ENCODE results near the gene RAB3B.
"Not testable (repeated sequence)": the region's sequence is repeated elsewhere in the genome, so short reads cannot be mapped to it uniquely, and the experiment has no call there.

RAB3B gene

GRCh38 chr1:52032124-52032784 lies 41.8 kb upstream of the RAB3B start:
- DNase-seq (ENCODE audit: low read depth, low spot score) = no peak
- in situ Hi-C loops (cut with HindIII; ENCODE audit: low sequenced_read_pairs) = no loop called here
- no peak for TF ChIP-seq CTCF (IDR thresholded peaks at IDR 0.05; ENCODE audit: low read depth, low read length)
- peak overlapping the region; percentile 92 for H3K4me3 ChIP-seq (ENCODE audit: low read depth, low read length)

- DNase-seq (ENCODE audit: low read depth, low spot score); in situ Hi-C loops (cut with HindIII; ENCODE audit: low sequenced_read_pairs); H3K4me3 ChIP-seq (ENCODE audit: low read depth, low read length): not testable (repeated sequence)
Observed at GRCh38 chr1:52028839-52029238, 38.3 kb upstream of the RAB3B start.

- in situ Hi-C loops (cut with HindIII; ENCODE audit: low sequenced_read_pairs) = no loop called here
- DNase-seq (ENCODE audit: low read depth, low spot score) = no peak
- no peak overlapping the region for H3K4me3 ChIP-seq (ENCODE audit: low read depth, low read length)
- no peak for TF ChIP-seq CTCF (IDR thresholded peaks at IDR 0.05; ENCODE audit: low read depth, low read length)
Observed at GRCh38 chr1:52028328-52028727, 37.8 kb upstream of the RAB3B start.

GRCh38 chr1:52026278-52026677 lies 35.8 kb upstream of the RAB3B start:
- no peak for TF ChIP-seq CTCF (IDR thresholded peaks at IDR 0.05; ENCODE audit: low read depth, low read length)
- H3K4me3 ChIP-seq (ENCODE audit: low read depth, low read length) = no peak overlapping the region
- in situ Hi-C loops (cut with HindIII; ENCODE audit: low sequenced_read_pairs) = no loop called here
- DNase-seq (ENCODE audit: low read depth, low spot score) = no peak

GRCh38 chr1:52022133-52022532 lies 31.6 kb upstream of the RAB3B start:
- in situ Hi-C loops (cut with HindIII; ENCODE audit: low sequenced_read_pairs) = no loop called here
- DNase-seq (ENCODE audit: low read depth, low spot score) = no peak
- TF ChIP-seq CTCF (IDR thresholded peaks at IDR 0.05; ENCODE audit: low read depth, low read length) = no peak
- H3K4me3 ChIP-seq (ENCODE audit: low read depth, low read length) = no peak overlapping the region

GRCh38 chr1:52008071-52008809 lies 17.7 kb upstream of the RAB3B start:
- no peak overlapping the region for H3K4me3 ChIP-seq (ENCODE audit: low read depth, low read length)
- no peak for TF ChIP-seq CTCF (IDR thresholded peaks at IDR 0.05; ENCODE audit: low read depth, low read length)
- in situ Hi-C loops (cut with HindIII; ENCODE audit: low sequenced_read_pairs) = no loop called here
- no peak for DNase-seq (ENCODE audit: low read depth, low spot score)
